HEK293 (cell line): ENCODE results near the gene HSPB8.
A peak's percentile ranks its signal among the peaks of the same experiment; 100 is the strongest.

Source experiments
- CTCF ChIA-PET: fragments of 350-600 bp; formaldehyde crosslinking; extraction: SDS; loops from one replicate; lab custom pipeline; 2021; ENCODE audit warnings: antibody characterized with exemption; lab: Yijun Ruan, JAX
- POLR2A ChIA-PET: fragments of 300-600 bp; formaldehyde crosslinking; extraction: SDS; loops from one replicate; lab custom pipeline; 2020; ENCODE audit warnings: antibody characterized with exemption, inconsistent platforms; lab: Yijun Ruan, JAX
- H3K27ac ChIP-seq: fragments of 200-500 bp; sonication (Bioruptor generic); 2 replicates; pipeline ENCODE4 v1.5.1; 2014; ENCODE audit warnings: low read depth, low read length, control low read depth, inconsistent platforms; ENCODE audit errors: extremely low read depth
- H3K36me3 ChIP-seq, 2 experiments: fragments of 200-500 bp in 1 of 2; sonication (Bioruptor generic) in 1 of 2; 1 replicate in 1 of 2; 2 replicates in 1 of 2; pipeline ENCODE4 v1.5.1; 2014 to 2017; ENCODE audit warnings: inconsistent platforms in 2 of 2, low read length in 2 of 2; ENCODE audit not compliant: control insufficient read depth in 2 of 2, insufficient read depth in 1 of 2
- H3K4me1 ChIP-seq: fragments of 200-500 bp; sonication (Bioruptor generic); 2 replicates; pipeline ENCODE4 v1.5.1; 2014; ENCODE audit warnings: mild to moderate bottlenecking, low read length, inconsistent platforms; ENCODE audit not compliant: control insufficient read depth, insufficient read depth
- H3K4me3 ChIP-seq: 2 replicates; pipeline ENCODE4 v1.5.1; 2011; ENCODE audit warnings: low read depth, mild to moderate bottlenecking, control low read depth, low read length, moderate library complexity
- H3K9me3 ChIP-seq: fragments of 200-500 bp; sonication (Bioruptor generic); 2 replicates; pipeline ENCODE4 v1.5.1; 2014; ENCODE audit warnings: low read depth, low read length, inconsistent platforms; ENCODE audit not compliant: control insufficient read depth, insufficient read depth
- GFI1B ChIP-seq: fragments of 450-650 bp; formaldehyde crosslinking; IDR thresholded peaks from 2 replicates; pipeline ENCODE4 v1.5.1; 2016; ENCODE audit warnings: missing biosample characterization, missing genetic modification characterization
- KLF1 ChIP-seq: fragments of 450-650 bp; formaldehyde crosslinking; IDR thresholded peaks from 2 replicates; pipeline ENCODE4 v1.5.1; 2016; ENCODE audit warnings: missing biosample characterization, missing genetic modification characterization
- KLF16 ChIP-seq: fragments of 450-650 bp; formaldehyde crosslinking; IDR thresholded peaks from 2 replicates; pipeline ENCODE4 v1.5.1; 2017; ENCODE audit warnings: missing biosample characterization, missing genetic modification characterization
- MEIS1 ChIP-seq: sonication (generic); formaldehyde crosslinking; IDR thresholded peaks from 2 replicates; pipeline ENCODE4 v1.8.1; 2022; ENCODE audit warnings: missing genetic modification reagents, mild to moderate bottlenecking, borderline replicate concordance
- ZNF132 ChIP-seq: fragments of 450-650 bp; formaldehyde crosslinking; IDR thresholded peaks from 2 replicates; pipeline ENCODE4 v1.5.1; 2017; ENCODE audit warnings: missing biosample characterization, missing genetic modification characterization, borderline replicate concordance
- ZNF175 ChIP-seq: fragments of 450-650 bp; formaldehyde crosslinking; IDR thresholded peaks from 2 replicates; pipeline ENCODE4 v1.5.1; 2016; ENCODE audit warnings: missing biosample characterization, missing genetic modification characterization
- ZNF221 ChIP-seq: fragments of 450-650 bp; formaldehyde crosslinking; IDR thresholded peaks from 2 replicates; pipeline ENCODE4 v1.5.1; 2017; ENCODE audit warnings: missing biosample characterization, missing genetic modification characterization, borderline replicate concordance
- ZNF239 ChIP-seq: fragments of 450-650 bp; formaldehyde crosslinking; IDR thresholded peaks from 2 replicates; pipeline ENCODE4 v1.5.1; 2016; ENCODE audit warnings: missing biosample characterization, missing genetic modification characterization
- ZNF311 ChIP-seq: fragments of 450-650 bp; formaldehyde crosslinking; IDR thresholded peaks from 2 replicates; pipeline ENCODE4 v1.5.1; 2017; ENCODE audit warnings: missing biosample characterization, missing genetic modification characterization, borderline replicate concordance
- ZNF350 ChIP-seq: fragments of 450-650 bp; formaldehyde crosslinking; IDR thresholded peaks from 2 replicates; pipeline ENCODE4 v1.5.0; 2017; ENCODE audit warnings: missing biosample characterization, mild to moderate bottlenecking, missing genetic modification characterization
- ZNF37A ChIP-seq: fragments of 450-650 bp; IDR thresholded peaks from 2 replicates; pipeline ENCODE4 v1.5.1; 2018; ENCODE audit warnings: missing biosample characterization, missing genetic modification characterization
- ZNF473 ChIP-seq: fragments of 450-650 bp; formaldehyde crosslinking; IDR thresholded peaks from 2 replicates; pipeline ENCODE4 v1.5.1; 2017; ENCODE audit warnings: missing biosample characterization, missing genetic modification characterization
- ZNF610 ChIP-seq: fragments of 450-650 bp; formaldehyde crosslinking; IDR thresholded peaks from 2 replicates; pipeline ENCODE4 v1.5.1; 2016; ENCODE audit warnings: missing biosample characterization, missing genetic modification characterization, borderline replicate concordance
- ZNF623 ChIP-seq: fragments of 450-650 bp; formaldehyde crosslinking; IDR thresholded peaks from 2 replicates; pipeline ENCODE4 v1.5.1; 2016; ENCODE audit warnings: missing biosample characterization, missing genetic modification characterization
- ZNF768 ChIP-seq: fragments of 450-650 bp; formaldehyde crosslinking; IDR thresholded peaks from 2 replicates; pipeline ENCODE4 v1.5.1; 2018; ENCODE audit warnings: missing biosample characterization, mild to moderate bottlenecking, missing genetic modification characterization
- TF ChIP-seq, protein P1 (sequence below): fragments of 450-650 bp; formaldehyde crosslinking; IDR thresholded peaks from 2 replicates; pipeline ENCODE4 v1.5.1; 2016; ENCODE audit warnings: missing biosample characterization, missing genetic modification characterization
- TF ChIP-seq, protein P2 (sequence below): fragments of 450-650 bp; formaldehyde crosslinking; IDR thresholded peaks from 2 replicates; pipeline ENCODE4 v1.5.1; 2017; ENCODE audit warnings: missing biosample characterization, missing genetic modification characterization
- TF ChIP-seq, protein P3 (sequence below): fragments of 450-650 bp; formaldehyde crosslinking; optimal IDR thresholded peaks from 2 replicates; pipeline ENCODE3; 2016; ENCODE audit warnings: missing biosample characterization, mild to moderate bottlenecking, missing genetic modification characterization

The HSPB8 gene

DNA sequence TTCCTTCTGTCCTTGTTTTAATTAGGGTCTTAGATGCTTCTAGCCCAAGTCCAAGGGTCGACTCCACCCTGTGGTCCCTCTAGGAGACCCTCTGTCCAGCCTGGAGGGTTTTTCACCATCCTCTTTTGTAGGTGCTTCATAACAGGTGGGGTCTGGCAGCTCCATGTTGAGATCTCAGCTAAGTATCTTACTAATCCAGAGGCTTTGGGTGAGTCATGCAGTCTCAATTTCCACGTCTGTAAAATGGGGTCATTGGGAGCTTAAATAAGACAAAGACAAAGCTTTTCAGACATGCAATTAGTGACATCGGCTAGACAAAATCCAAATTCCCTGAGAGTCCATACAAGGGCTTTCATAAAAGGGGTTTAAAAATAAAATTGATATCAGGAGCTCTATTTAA, 3.2 kb downstream of the HSPB8 start (continued):
- TF ChIP-seq, protein P1, sequence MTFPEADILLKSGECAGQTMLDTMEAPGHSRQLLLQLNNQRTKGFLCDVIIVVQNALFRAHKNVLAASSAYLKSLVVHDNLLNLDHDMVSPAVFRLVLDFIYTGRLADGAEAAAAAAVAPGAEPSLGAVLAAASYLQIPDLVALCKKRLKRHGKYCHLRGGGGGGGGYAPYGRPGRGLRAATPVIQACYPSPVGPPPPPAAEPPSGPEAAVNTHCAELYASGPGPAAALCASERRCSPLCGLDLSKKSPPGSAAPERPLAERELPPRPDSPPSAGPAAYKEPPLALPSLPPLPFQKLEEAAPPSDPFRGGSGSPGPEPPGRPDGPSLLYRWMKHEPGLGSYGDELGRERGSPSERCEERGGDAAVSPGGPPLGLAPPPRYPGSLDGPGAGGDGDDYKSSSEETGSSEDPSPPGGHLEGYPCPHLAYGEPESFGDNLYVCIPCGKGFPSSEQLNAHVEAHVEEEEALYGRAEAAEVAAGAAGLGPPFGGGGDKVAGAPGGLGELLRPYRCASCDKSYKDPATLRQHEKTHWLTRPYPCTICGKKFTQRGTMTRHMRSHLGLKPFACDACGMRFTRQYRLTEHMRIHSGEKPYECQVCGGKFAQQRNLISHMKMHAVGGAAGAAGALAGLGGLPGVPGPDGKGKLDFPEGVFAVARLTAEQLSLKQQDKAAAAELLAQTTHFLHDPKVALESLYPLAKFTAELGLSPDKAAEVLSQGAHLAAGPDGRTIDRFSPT (tag by site-specific recombination): no peak
- no peak for TF ChIP-seq ZNF221 (tag by site-specific recombination)
- TF ChIP-seq, all 188 proteins: peak for 0

DNA sequence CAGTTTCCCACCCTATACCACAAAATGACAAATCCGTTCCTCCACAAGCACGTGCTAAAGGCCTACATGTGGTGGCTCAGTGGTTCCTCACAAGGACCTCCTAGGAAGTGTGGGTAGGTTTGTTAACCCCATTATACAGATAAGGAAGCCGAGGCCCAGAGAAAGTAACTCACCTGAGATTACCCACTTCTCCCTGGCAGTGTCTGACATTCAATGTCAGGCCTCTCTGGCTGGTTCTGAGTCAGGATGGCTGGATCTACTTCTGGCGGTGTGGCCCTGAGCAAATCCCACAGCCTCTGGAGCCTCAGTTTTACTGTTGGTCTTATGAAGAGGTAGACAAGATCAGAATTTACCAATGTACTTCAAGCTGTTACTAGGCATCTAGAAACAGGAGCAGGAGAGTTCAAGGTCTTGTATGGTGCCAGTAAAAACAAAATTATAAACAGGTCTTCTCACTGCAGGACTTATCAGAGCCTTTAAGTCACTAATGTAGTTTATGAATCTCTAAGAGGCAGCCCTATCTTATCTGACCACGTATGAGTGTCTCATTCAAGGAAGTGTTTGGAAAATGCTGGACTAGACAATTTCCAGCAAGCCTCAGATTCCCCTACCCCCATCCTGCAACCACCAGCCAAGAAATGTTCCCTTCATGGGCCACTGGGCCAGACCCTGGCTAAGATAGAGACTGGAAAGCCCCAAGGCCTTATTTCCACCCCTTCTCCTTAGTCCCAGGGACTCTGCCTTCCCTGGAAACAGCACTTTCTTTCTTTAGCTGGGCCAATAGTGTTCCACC, 4.2 kb downstream of the HSPB8 start:
- ChIA-PET POLR2A (no interaction called here), CTCF (no interaction called here)
- H3K27ac ChIP-seq: no peak overlapping the region
- no peaks in the 10 kb centered on the region; the same call in 1 of the 2 replicates for H3K4me1 ChIP-seq
- no peak overlapping the region for H3K4me3 ChIP-seq
- no peak for TF ChIP-seq MEIS1
- TF ChIP-seq GFI1B (tag by site-specific recombination): no peak
- peak; percentile 93 for TF ChIP-seq ZNF239 (tag by site-specific recombination)
- TF ChIP-seq KLF16 (tag by site-specific recombination): no peak
- TF ChIP-seq, protein P2, sequence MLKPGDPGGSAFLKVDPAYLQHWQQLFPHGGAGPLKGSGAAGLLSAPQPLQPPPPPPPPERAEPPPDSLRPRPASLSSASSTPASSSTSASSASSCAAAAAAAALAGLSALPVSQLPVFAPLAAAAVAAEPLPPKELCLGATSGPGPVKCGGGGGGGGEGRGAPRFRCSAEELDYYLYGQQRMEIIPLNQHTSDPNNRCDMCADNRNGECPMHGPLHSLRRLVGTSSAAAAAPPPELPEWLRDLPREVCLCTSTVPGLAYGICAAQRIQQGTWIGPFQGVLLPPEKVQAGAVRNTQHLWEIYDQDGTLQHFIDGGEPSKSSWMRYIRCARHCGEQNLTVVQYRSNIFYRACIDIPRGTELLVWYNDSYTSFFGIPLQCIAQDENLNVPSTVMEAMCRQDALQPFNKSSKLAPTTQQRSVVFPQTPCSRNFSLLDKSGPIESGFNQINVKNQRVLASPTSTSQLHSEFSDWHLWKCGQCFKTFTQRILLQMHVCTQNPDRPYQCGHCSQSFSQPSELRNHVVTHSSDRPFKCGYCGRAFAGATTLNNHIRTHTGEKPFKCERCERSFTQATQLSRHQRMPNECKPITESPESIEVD (tag by site-specific recombination): no peak
- no peak for TF ChIP-seq ZNF623 (tag by site-specific recombination)
- H3K36me3 ChIP-seq: peaks cover 0 to 18% of the 10 kb centered on the region in 2 experiments; a peak in 1 of 3 replicates
- no peaks in the 10 kb centered on the region for H3K9me3 ChIP-seq

GRCh38 chr12:119183942-119184695, 5.4 kb downstream of the HSPB8 start:
- H3K9me3 ChIP-seq: no peaks in the 10 kb centered on the region
- CTCF ChIA-PET: no interaction called here
- peaks cover 0 to 28% of the 10 kb centered on the region in 2 experiments; a peak in 1 of 3 replicates for H3K36me3 ChIP-seq
- H3K4me3 ChIP-seq: no peak overlapping the region
- TF ChIP-seq ZNF132 (tag by site-specific recombination) (no peak), ZNF768 (tag by site-specific recombination) (0 out of 2 replicates have a peak, but pooled peaks have one; percentile 17)
- TF ChIP-seq, all 188 proteins: peak for 1
- POLR2A ChIA-PET: no interaction called here
- no peak overlapping the region for H3K27ac ChIP-seq
- no peaks in the 10 kb centered on the region for H3K4me1 ChIP-seq

DNA sequence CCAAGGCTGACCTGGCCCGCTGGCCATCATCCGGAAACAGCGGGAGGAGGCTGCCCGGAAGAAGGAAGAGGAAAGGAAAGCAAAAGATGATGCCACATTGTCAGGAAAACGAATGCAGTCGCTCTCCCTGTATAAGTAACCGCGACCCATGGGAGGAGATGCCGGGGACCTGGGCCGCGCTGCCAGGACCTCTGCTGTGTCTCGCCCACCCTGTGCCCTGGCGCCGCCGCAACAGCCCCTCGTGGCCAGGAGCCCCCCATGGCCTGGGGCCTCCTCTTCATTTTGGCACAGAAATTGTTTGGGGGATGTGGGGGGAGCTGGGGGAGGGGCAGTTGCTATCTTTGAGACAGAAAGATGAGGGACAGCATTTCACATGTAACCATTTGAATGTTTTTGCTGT, 16.5 kb downstream of the HSPB8 start:
- no peaks in the 10 kb centered on the region for H3K4me1 ChIP-seq
- no peak overlapping the region for H3K4me3 ChIP-seq
- H3K9me3 ChIP-seq: no peaks in the 10 kb centered on the region
- H3K27ac ChIP-seq: no peak overlapping the region
- POLR2A ChIA-PET: interaction anchor here (1.7 kb wide), 1 partner anchor 17 kb away, joined by 5 read pairs; the partner anchor contains the start of gene HSPB8
- CTCF ChIA-PET: no interaction called here
- TF ChIP-seq KLF1 (no peak), ZNF610 (tag by site-specific recombination) (no peak), ZNF175 (tag by site-specific recombination) (no peak), MEIS1 (no peak), ZNF37A (tag by site-specific recombination) (no peak), ZNF311 (tag by site-specific recombination) (no peak), KLF16 (tag by site-specific recombination) (no peak), ZNF473 (tag by site-specific recombination) (no peak), ZNF350 (tag by site-specific recombination) (no peak)
- TF ChIP-seq, protein P3, sequence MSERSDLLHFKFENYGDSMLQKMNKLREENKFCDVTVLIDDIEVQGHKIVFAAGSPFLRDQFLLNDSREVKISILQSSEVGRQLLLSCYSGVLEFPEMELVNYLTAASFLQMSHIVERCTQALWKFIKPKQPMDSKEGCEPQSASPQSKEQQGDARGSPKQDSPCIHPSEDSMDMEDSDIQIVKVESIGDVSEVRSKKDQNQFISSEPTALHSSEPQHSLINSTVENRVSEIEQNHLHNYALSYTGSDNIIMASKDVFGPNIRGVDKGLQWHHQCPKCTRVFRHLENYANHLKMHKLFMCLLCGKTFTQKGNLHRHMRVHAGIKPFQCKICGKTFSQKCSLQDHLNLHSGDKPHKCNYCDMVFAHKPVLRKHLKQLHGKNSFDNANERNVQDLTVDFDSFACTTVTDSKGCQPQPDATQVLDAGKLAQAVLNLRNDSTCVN (tag by site-specific recombination): no peak
- H3K36me3 ChIP-seq: peaks cover 0 to 34% of the 10 kb centered on the region in 2 experiments; a peak in 1 of 3 replicates
